ENCODE measurements around the gene DYRK4. TPM values are rescaled to one million over a fixed set of nuclear protein-coding genes. Genes with fewer than 3 reads are reported as not detected.
A peak's percentile ranks its signal among the peaks of the same experiment; 100 is the strongest.

The DYRK4 gene
- total RNA-seq, 4 donors from 2014 or later: 13.0 to 32.6 (median 18.1) TPM

DNA sequence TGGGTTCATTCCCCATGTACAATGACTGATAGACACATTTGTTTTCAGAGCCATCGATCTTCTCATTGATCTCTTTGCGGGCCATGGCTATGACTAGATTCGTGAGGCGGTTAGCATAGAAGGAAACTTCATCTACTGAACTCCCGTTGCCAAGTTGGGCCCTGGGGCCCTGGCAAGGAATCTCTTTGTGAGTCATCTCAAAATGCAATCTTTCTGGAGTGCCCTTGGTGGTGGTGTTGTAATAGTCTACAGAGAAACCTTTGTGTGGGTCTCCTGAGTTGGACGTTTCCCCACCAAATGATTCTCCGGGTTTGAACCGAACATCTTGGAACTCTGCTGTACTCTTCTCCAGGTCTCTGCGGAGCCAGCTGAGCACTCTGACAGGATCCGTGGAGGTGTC lies 66.4 kb downstream of the DYRK4 start:
- Histone ChIP-seq H3K27ac (no peak overlapping the region), H3K9me3 (no peaks in the 10 kb centered on the region), H3K36me3 (no peaks in the 10 kb centered on the region), H3K4me1 (no peaks in the 10 kb centered on the region), H3K27me3 (peaks cover 0 to 34% (median 0%) of the 10 kb centered on the region in 4 donors), H3K4me3 (no peak overlapping the region)
- TF ChIP-seq, protein P1, sequence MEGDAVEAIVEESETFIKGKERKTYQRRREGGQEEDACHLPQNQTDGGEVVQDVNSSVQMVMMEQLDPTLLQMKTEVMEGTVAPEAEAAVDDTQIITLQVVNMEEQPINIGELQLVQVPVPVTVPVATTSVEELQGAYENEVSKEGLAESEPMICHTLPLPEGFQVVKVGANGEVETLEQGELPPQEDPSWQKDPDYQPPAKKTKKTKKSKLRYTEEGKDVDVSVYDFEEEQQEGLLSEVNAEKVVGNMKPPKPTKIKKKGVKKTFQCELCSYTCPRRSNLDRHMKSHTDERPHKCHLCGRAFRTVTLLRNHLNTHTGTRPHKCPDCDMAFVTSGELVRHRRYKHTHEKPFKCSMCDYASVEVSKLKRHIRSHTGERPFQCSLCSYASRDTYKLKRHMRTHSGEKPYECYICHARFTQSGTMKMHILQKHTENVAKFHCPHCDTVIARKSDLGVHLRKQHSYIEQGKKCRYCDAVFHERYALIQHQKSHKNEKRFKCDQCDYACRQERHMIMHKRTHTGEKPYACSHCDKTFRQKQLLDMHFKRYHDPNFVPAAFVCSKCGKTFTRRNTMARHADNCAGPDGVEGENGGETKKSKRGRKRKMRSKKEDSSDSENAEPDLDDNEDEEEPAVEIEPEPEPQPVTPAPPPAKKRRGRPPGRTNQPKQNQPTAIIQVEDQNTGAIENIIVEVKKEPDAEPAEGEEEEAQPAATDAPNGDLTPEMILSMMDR (IDR thresholded peaks at IDR 0.05): no peak
- TF ChIP-seq POLR2A (IDR thresholded peaks at IDR 0.05): no peak
- no peak for DNase-seq
- WGBS, 2 donors: 83 to 87% methylated on average over 9 of the region's 10 CpGs
- intact Hi-C loops (cut with DNase I): no loop called here

DNA sequence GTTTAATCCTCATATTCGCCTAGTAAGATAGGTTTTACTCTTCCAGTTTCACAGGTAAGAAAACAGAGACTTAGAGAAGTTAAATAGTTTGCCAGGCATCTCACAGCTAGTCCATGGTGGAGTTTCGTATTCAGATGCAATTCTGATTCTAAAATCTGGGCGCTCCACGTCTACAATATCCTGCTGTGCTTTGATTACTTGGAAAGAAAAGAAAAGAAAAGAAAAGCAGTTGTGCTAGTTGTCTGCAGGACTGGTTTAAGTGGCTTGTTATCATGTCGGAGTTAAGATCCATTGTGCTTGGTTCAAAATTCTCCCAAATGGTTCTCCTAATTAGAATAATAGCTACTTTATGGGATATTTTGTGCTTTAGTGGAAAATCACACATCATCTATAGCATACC lies 68.3 kb downstream of the DYRK4 start:
- H3K4me3 ChIP-seq: no peak overlapping the region
- peaks cover 0 to 31% (median 0%) of the 10 kb centered on the region in 4 donors for H3K27me3 ChIP-seq
- intact Hi-C loops (cut with DNase I): no loop called here
- H3K4me1 ChIP-seq: no peaks in the 10 kb centered on the region
- no peak overlapping the region for H3K27ac ChIP-seq
- no peaks in the 10 kb centered on the region for H3K9me3 ChIP-seq
- H3K36me3 ChIP-seq: no peaks in the 10 kb centered on the region
- TF ChIP-seq, protein P1 (IDR thresholded peaks at IDR 0.05): no peak
- TF ChIP-seq POLR2A (IDR thresholded peaks at IDR 0.05): no peak
- 66 to 81% methylated on average over 5 of the region's 5 CpGs for WGBS, 2 donors
- no peak for DNase-seq

DNA sequence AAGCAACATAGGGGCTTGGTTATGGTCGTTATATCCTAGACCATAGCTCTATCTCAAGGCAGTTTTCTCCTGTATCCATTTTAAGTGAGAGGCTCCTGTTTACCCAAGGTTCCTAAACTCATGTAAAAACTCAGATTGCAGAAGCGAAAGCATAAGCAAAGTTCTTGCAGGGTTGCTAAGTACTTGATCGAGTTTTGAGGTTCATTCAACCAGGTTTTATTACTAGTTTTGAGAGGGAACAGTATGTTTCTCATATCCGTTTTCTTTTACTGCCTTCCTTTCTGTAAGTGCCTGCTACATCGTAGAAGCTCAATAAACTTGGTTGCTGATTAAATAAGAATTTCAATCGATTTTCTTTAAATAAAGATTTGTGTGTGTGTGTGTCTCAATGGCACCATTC lies 81.7 kb downstream of the DYRK4 start:
- H3K9me3 ChIP-seq: no peaks in the 10 kb centered on the region
- TF ChIP-seq, protein P1 (IDR thresholded peaks at IDR 0.05): no peak
- TF ChIP-seq POLR2A (IDR thresholded peaks at IDR 0.05): no peak
- WGBS, 2 donors: 73 to 77% methylated on average over 6 of the region's 6 CpGs
- no peaks in the 10 kb centered on the region for H3K27me3 ChIP-seq
- DNase-seq: no peak
- intact Hi-C loops (cut with DNase I): no loop called here
- no peak overlapping the region for H3K27ac ChIP-seq
- no peaks in the 10 kb centered on the region for H3K36me3 ChIP-seq
- peaks cover 0 to 9% (median 4%) of the 10 kb centered on the region in 3 donors for H3K4me1 ChIP-seq
- no peak overlapping the region for H3K4me3 ChIP-seq

DNA sequence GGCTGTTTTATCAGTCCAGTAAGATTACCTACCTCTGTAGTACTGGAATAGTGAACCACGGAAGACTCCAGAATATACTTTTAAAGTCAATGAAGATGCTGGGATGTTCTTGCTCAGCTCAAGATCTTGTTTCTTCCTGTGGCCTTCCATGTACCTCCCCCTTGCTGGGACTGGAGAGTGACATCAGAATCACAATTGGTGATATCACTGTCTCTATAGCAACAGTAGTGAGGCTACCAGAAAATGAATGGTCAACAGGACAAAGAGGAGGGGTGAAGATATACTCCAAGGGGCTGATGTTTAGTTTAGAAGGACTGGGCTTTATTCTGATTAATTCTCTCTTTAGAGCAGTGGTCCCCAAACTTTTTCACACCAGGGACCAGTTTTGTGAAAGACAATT lies 83.0 kb downstream of the DYRK4 start:
- WGBS, 2 donors: 78 to 92% methylated on average over 1 of the region's 1 CpG

DNA sequence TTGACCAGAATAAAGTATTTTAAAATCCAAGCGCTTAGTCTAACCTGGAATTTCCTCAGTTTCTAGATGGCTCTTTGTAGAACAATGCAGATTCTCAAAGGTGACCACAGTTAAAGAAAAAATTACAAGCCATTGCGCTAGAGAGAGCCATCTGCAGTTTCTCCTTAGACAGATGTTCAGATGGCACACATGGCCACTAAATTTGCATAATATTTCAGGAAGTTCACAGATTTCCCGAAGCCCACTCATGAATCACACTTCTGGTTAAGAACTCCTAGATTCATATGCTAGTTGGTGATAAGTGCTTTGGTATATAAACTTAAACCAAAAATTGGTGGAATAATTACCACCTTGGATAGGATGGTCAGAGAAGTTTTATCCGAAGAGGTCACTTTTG lies 86.1 kb downstream of the DYRK4 start:
- no peaks in the 10 kb centered on the region for H3K9me3 ChIP-seq
- TF ChIP-seq, protein P1 (IDR thresholded peaks at IDR 0.05): no peak
- TF ChIP-seq POLR2A (IDR thresholded peaks at IDR 0.05): no peak
- H3K27me3 ChIP-seq: no peaks in the 10 kb centered on the region
- H3K4me3 ChIP-seq: peak overlapping the region; percentile 60 to 92 (median 81)
- H3K27ac ChIP-seq: peak overlapping the region; percentile 90 to 94 (median 91)
- H3K4me1 ChIP-seq: peaks cover 0 to 44% (median 12%) of the 10 kb centered on the region in 3 donors
- 25 to 31% methylated on average over 4 of the region's 4 CpGs for WGBS, 2 donors
- DNase-seq: no peak
- intact Hi-C loops (cut with DNase I): no loop called here
- no peaks in the 10 kb centered on the region for H3K36me3 ChIP-seq

More for the DNA sequence above, 83.0 kb downstream of the DYRK4 start:
- Histone ChIP-seq H3K27ac (no peak overlapping the region), H3K27me3 (no peaks in the 10 kb centered on the region), H3K9me3 (no peaks in the 10 kb centered on the region), H3K4me1 (peaks cover 0 to 15% (median 9%) of the 10 kb centered on the region in 3 donors), H3K4me3 (no peak overlapping the region), H3K36me3 (no peaks in the 10 kb centered on the region)
- TF ChIP-seq, protein P1 (IDR thresholded peaks at IDR 0.05): no peak
- TF ChIP-seq POLR2A (IDR thresholded peaks at IDR 0.05): no peak
- intact Hi-C loops (cut with DNase I): no loop called here
- DNase-seq: no peak
